Breast epithelium (tissue), 4 donors: ENCODE results near the gene RCOR1. TPM values are rescaled to one million over a fixed set of nuclear protein-coding genes. Genes with fewer than 3 reads are reported as not detected.

Source experiments
- DNase-seq, 2 donors: peaks; one replicate each; pipeline ENCODE4 v3.0.0-alpha.2; 2019; ENCODE audit warnings: low spot score in 2 of 2
- H3K27ac ChIP-seq, 2 donors: fragments of 200-600 bp; sonication (generic) in 1 of 2; one replicate each; pipeline ENCODE4 v1.5.1; 2016 to 2019; ENCODE audit warnings: mild to moderate bottlenecking in 1 of 2
- H3K27me3 ChIP-seq, 2 donors: fragments of 200-600 bp; sonication (generic) in 1 of 2; one replicate each; pipeline versions ENCODE4 v1.5.1 to v1.6.0; 2017 to 2019; ENCODE audit warnings: control low read depth in 1 of 2, mild to moderate bottlenecking in 1 of 2
- H3K36me3 ChIP-seq: fragments of 200-600 bp; one replicate; pipeline ENCODE4 v1.5.1; 2019
- H3K4me1 ChIP-seq, 2 donors: fragments of 200-600 bp; sonication (generic); one replicate each; pipeline ENCODE4 v1.5.1; 2016 to 2019; ENCODE audit warnings: control low read depth in 1 of 2
- H3K4me3 ChIP-seq, 3 donors: fragments of 200-600 bp; sonication (generic); 1 replicate in 2 of 3; 2 replicates in 1 of 3; pipeline ENCODE4 v1.5.1; 2016 to 2019; ENCODE audit warnings: mild to moderate bottlenecking in 3 of 3, moderate library complexity in 2 of 3
- H3K9me3 ChIP-seq, 2 donors: fragments of 200-600 bp; sonication (generic) in 1 of 2; one replicate each; pipeline ENCODE4 v1.5.1; 2016 to 2019; ENCODE audit warnings: control low read depth in 1 of 2
- POLR2A ChIP-seq: fragments of 450-650 bp; IDR thresholded peaks from one replicate; pipeline ENCODE4 v1.6.1; 2016; ENCODE audit warnings: antibody characterized with exemption, mild to moderate bottlenecking, moderate library complexity
- POLR2AphosphoS5 ChIP-seq, 3 donors: sonication (generic); formaldehyde crosslinking; IDR thresholded peaks; one replicate each; pipeline ENCODE4 v1.6.1; 2017; ENCODE audit warnings: antibody characterized with exemption in 3 of 3
- intact Hi-C: fragments of 100-400 bp; cut with DNase I; formaldehyde crosslinking; loops from one replicate; pipeline ENCODE4 v1.15.1; 2023; ENCODE audit warnings: low total_unique reads
- total RNA-seq, 3 donors: library from RNA; depleted of rRNA; stranded (reverse); fragments of >200 nt; gene quantifications; one replicate each; pipeline ENCODE4 v1.1.0, GENCODE V29; 2016
- TF ChIP-seq, protein P1 (sequence below), 3 donors: fragments of 450-650 bp; IDR thresholded peaks; one replicate each; pipeline ENCODE4 v1.5.1; 2016 to 2017; ENCODE audit warnings: antibody characterized with exemption in 3 of 3, mild to moderate bottlenecking in 3 of 3, moderate library complexity in 3 of 3

Gene RCOR1
- total RNA-seq, 3 donors from 2014 or later, result 15.7 to 21.8 (median 20.3) TPM

DNA sequence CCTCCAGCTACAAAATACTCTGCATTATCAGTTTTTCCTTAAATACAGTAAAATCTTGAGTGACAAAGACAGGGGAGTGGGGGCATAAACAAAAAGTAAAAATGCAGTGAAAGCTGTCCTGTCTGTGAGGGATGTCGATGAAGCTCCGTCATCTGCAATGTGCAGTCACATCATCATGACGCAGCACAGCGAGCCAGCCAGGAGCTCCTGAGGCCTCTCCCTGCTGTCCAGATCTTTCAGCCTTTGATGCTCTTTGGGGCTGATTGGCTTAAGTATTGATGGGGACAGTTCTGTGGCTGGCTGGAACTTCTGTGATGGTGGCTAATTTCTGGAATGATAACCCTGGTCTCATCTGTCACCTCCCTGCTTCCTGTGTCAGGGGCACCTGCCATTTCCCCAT is 130.2 kb downstream of the RCOR1 start:
- Histone ChIP-seq H3K9me3 (no peaks in the 10 kb centered on the region), H3K4me3 (no peak overlapping the region), H3K36me3 (no peaks in the 10 kb centered on the region), H3K27me3 (no peaks in the 10 kb centered on the region), H3K4me1 (no peaks in the 10 kb centered on the region), H3K27ac (no peak overlapping the region)
- TF ChIP-seq POLR2AphosphoS5 (IDR thresholded peaks at IDR 0.05) (no peak), POLR2A (no peak)
- TF ChIP-seq, protein P1, sequence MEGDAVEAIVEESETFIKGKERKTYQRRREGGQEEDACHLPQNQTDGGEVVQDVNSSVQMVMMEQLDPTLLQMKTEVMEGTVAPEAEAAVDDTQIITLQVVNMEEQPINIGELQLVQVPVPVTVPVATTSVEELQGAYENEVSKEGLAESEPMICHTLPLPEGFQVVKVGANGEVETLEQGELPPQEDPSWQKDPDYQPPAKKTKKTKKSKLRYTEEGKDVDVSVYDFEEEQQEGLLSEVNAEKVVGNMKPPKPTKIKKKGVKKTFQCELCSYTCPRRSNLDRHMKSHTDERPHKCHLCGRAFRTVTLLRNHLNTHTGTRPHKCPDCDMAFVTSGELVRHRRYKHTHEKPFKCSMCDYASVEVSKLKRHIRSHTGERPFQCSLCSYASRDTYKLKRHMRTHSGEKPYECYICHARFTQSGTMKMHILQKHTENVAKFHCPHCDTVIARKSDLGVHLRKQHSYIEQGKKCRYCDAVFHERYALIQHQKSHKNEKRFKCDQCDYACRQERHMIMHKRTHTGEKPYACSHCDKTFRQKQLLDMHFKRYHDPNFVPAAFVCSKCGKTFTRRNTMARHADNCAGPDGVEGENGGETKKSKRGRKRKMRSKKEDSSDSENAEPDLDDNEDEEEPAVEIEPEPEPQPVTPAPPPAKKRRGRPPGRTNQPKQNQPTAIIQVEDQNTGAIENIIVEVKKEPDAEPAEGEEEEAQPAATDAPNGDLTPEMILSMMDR (IDR thresholded peaks at IDR 0.05), result no peak
- intact Hi-C loops, result no loop called here
- DNase-seq, result no peak

DNA sequence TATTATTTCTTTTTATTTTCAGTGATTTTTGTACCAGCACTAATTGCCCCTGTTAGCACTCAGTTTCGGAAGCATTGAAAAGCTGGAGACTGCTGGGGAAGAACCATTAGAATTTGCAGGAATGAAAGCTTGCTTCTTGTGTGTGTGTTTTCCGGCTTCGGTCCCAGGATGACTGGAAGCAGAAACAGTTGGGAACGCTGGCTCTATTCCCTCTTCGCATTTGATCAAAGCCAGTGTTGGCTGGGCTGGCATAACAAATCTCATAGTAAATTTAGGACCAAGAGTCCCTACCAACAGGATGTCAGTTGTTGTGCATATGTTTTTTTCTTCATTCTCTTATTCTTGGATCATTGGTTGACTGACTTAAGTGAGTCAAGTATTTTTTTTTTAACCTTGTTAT is 131.2 kb downstream of the RCOR1 start:
- no peak overlapping the region for H3K27ac ChIP-seq
- H3K4me3 ChIP-seq, result no peak overlapping the region
- TF ChIP-seq POLR2A (no peak), POLR2AphosphoS5 (IDR thresholded peaks at IDR 0.05) (no peak)
- TF ChIP-seq, protein P1 (IDR thresholded peaks at IDR 0.05), result no peak
- no peaks in the 10 kb centered on the region for H3K36me3 ChIP-seq
- no peak for DNase-seq
- H3K9me3 ChIP-seq, result no peaks in the 10 kb centered on the region
- H3K4me1 ChIP-seq, result no peaks in the 10 kb centered on the region
- intact Hi-C loops, result no loop called here
- no peaks in the 10 kb centered on the region for H3K27me3 ChIP-seq

DNA sequence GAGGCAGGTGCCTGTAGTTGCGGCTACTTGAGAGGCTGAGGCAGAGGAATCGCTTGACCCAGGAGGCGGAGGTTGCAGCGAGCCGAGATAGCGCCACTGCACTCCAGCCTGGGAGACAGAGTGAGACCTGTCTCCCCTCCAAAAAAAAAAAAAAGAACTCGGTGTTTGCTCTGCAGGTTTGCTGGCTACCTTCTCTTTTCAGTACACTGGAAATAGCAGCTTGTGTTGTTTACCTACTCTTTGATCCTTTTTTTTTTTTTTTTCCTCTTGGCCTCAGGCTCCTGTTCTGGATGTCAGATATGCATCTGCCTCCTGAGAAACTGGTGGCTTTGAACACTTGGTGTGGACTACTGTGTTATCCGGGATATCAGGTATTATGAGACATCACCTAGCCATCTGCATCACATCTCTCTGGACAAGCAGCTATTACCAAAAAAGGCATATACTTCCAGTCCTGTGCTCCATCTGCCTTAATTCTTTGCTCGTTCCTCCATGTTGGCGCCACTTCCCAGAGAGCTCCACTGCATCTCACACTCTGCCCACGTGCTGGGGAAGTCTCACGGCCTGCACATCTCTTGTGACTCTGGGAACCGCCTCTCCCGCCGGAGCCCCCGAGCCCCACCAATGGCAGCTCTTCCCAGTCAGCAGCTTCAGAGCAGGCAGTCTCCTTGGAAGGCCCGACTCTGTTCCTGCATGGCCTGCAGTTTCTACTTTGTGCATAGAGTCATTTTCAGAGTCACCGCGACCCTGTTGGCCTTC is 133.9 kb downstream of the RCOR1 start:
- H3K27me3 ChIP-seq, result no peaks in the 10 kb centered on the region
- H3K4me1 ChIP-seq, result no peaks in the 10 kb centered on the region
- no peak overlapping the region for H3K27ac ChIP-seq
- H3K36me3 ChIP-seq, result no peaks in the 10 kb centered on the region
- H3K4me3 ChIP-seq, result no peak overlapping the region
- intact Hi-C loops, result no loop called here
- TF ChIP-seq POLR2A (no peak), POLR2AphosphoS5 (IDR thresholded peaks at IDR 0.05) (no peak)
- TF ChIP-seq, protein P1 (IDR thresholded peaks at IDR 0.05), result no peak
- no peak for DNase-seq
- H3K9me3 ChIP-seq, result no peaks in the 10 kb centered on the region

DNA sequence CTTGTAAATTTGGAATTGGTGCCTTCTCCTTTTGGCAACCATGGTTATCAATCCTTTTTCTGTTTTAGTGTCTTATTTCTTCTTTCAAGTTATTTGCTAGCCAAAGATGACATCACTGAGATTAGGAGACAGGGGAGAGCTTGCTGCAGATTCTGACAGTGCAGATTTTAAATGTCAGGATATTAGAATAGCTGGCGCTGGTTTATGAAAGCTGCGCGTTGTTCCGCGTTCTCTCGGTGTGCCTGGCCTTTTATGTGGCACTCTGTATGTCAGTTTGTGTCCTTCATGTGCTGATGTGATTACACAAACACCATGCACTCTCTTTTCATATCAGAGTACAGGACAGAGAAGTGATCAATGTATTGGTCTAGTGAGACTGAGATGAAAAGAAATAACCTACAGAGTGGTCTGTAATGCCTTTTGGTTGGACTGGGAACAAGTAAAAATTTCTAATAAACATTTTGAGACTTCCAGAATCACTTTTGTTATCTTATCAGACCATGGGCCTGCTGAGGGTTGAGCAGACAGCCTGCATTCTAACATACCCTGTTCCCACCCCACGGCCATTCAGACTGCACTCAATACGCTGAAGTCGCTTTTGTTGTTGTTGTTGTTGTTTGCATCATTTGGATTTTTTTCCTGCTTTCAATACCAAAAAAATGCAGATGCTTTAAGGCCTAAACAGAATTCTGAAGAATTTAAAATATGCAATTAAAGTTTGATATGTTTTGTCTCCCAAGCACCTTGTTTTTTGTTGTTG is 135.1 kb downstream of the RCOR1 start:
- TF ChIP-seq, protein P1 (IDR thresholded peaks at IDR 0.05), result no peak
- TF ChIP-seq POLR2AphosphoS5 (IDR thresholded peaks at IDR 0.05), result no peak
- no peak for TF ChIP-seq POLR2A
- H3K27ac ChIP-seq, result no peak overlapping the region
- H3K4me3 ChIP-seq, result no peak overlapping the region
- no peak for DNase-seq
- H3K27me3 ChIP-seq, result no peaks in the 10 kb centered on the region
- H3K9me3 ChIP-seq, result no peaks in the 10 kb centered on the region
- no peaks in the 10 kb centered on the region for H3K36me3 ChIP-seq
- H3K4me1 ChIP-seq, result no peaks in the 10 kb centered on the region
- intact Hi-C loops, result no loop called here

DNA sequence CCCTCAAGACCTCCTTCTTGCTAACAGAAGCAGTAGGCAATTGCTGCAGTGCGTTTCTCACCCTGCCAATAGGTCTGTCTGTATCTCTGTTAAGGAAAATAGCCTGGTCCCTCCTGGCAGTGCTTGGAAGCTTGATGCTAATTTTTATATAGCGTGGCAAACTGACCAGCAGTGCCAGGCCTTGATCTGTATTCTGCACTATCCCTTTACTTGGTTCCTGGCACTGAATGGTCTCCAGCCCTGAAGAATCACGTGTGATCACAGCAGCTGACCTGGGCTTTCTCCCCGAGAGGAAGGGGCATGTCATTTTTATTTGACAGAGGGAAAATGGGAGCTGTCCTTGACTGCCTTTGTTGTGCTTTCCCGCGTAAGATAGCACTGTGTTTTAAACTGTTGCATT is 136.1 kb downstream of the RCOR1 start:
- Histone ChIP-seq H3K36me3 (no peaks in the 10 kb centered on the region), H3K27ac (no peak overlapping the region), H3K27me3 (no peaks in the 10 kb centered on the region), H3K4me1 (no peaks in the 10 kb centered on the region), H3K4me3 (no peak overlapping the region), H3K9me3 (no peaks in the 10 kb centered on the region)
- intact Hi-C loops, result no loop called here
- TF ChIP-seq POLR2AphosphoS5 (IDR thresholded peaks at IDR 0.05) (no peak), POLR2A (no peak)
- TF ChIP-seq, protein P1 (IDR thresholded peaks at IDR 0.05), result no peak
- DNase-seq, result no peak
